Measurements from ENCODE around the gene CYB5R4.
A peak's percentile ranks its signal among the peaks of the same experiment; 100 is the strongest.

CYB5R4 gene

GRCh38 chr6:83859410-83860358, at the start of gene CYB5R4:
CYB5R4 (plus strand) TSS chr6:83859689; CDS start chr6:83859783, 94 bp downstream.
- Histone ChIP-seq H3K4me1 (ENCODE audit: insufficient read depth, low read length) (peaks cover 20% of the 10 kb centered on the region), H3K27me3 (ENCODE audit: insufficient read depth, low read length) (peaks cover 11% of the 10 kb centered on the region), H3K4me3 (ENCODE audit: low read length) (peak within 1 kb of the TSS; percentile 86)

GRCh38 chr6:83812595-83812994, 46.9 kb upstream of the CYB5R4 start:
- Histone ChIP-seq H3K27me3 (ENCODE audit: insufficient read depth, low read length) (peaks cover 11% of the 10 kb centered on the region), H2AFZ (ENCODE audit: low read depth, low read length) (no peak overlapping the region), H3K4me3 (ENCODE audit: low read length) (no peak overlapping the region), H3K4me1 (ENCODE audit: insufficient read depth, low read length) (no peaks in the 10 kb centered on the region), H3K9me3 (ENCODE audit: low read length) (no peaks in the 10 kb centered on the region), H3K36me3 (ENCODE audit: insufficient read depth, low read length) (no peaks in the 10 kb centered on the region)

More at GRCh38 chr6:83859410-83860358, at the start of gene CYB5R4:
- peak within 1 kb of the TSS; percentile 91 for H2AFZ ChIP-seq (ENCODE audit: low read depth, low read length)
- H3K36me3 ChIP-seq (ENCODE audit: insufficient read depth, low read length): peaks cover 5% of the 10 kb centered on the region
- no peaks in the 10 kb centered on the region for H3K9me3 ChIP-seq (ENCODE audit: low read length)

- Histone ChIP-seq H3K4me3 (ENCODE audit: low read length) (no peak overlapping the region), H3K4me1 (ENCODE audit: insufficient read depth, low read length) (no peaks in the 10 kb centered on the region), H3K27me3 (ENCODE audit: insufficient read depth, low read length) (peaks cover 5% of the 10 kb centered on the region), H2AFZ (ENCODE audit: low read depth, low read length) (no peak overlapping the region), H3K36me3 (ENCODE audit: insufficient read depth, low read length) (no peaks in the 10 kb centered on the region), H3K9me3 (ENCODE audit: low read length) (no peaks in the 10 kb centered on the region)
Measured at GRCh38 chr6:83815631-83816272, 43.7 kb upstream of the CYB5R4 start.

GRCh38 chr6:83822629-83823169, 36.8 kb upstream of the CYB5R4 start:
- no peaks in the 10 kb centered on the region for H3K27me3 ChIP-seq (ENCODE audit: insufficient read depth, low read length)
- H3K4me1 ChIP-seq (ENCODE audit: insufficient read depth, low read length): peaks cover 24% of the 10 kb centered on the region
- no peaks in the 10 kb centered on the region for H3K9me3 ChIP-seq (ENCODE audit: low read length)
- H3K36me3 ChIP-seq (ENCODE audit: insufficient read depth, low read length): no peaks in the 10 kb centered on the region
- no peak overlapping the region for H3K4me3 ChIP-seq (ENCODE audit: low read length)
- no peak overlapping the region for H2AFZ ChIP-seq (ENCODE audit: low read depth, low read length)

GRCh38 chr6:83824388-83824801, 35.1 kb upstream of the CYB5R4 start:
- Histone ChIP-seq H3K4me3 (ENCODE audit: low read length) (no peak overlapping the region), H3K4me1 (ENCODE audit: insufficient read depth, low read length) (peaks cover 24% of the 10 kb centered on the region), H3K27me3 (ENCODE audit: insufficient read depth, low read length) (no peaks in the 10 kb centered on the region), H3K9me3 (ENCODE audit: low read length) (no peaks in the 10 kb centered on the region), H2AFZ (ENCODE audit: low read depth, low read length) (no peak overlapping the region), H3K36me3 (ENCODE audit: insufficient read depth, low read length) (no peaks in the 10 kb centered on the region)

- H3K4me3 ChIP-seq (ENCODE audit: low read length): no peak overlapping the region
- H3K4me1 ChIP-seq (ENCODE audit: insufficient read depth, low read length): peaks cover 24% of the 10 kb centered on the region
Measured at GRCh38 chr6:83824831-83825230, 34.7 kb upstream of the CYB5R4 start.

GRCh38 chr6:83827050-83827449, 32.4 kb upstream of the CYB5R4 start:
- no peak overlapping the region for H3K4me3 ChIP-seq (ENCODE audit: low read length)
- no peaks in the 10 kb centered on the region for H3K36me3 ChIP-seq (ENCODE audit: insufficient read depth, low read length)
- no peak overlapping the region for H2AFZ ChIP-seq (ENCODE audit: low read depth, low read length)
- H3K4me1 ChIP-seq (ENCODE audit: insufficient read depth, low read length): peaks cover 24% of the 10 kb centered on the region
- no peaks in the 10 kb centered on the region for H3K27me3 ChIP-seq (ENCODE audit: insufficient read depth, low read length)
- H3K9me3 ChIP-seq (ENCODE audit: low read length): no peaks in the 10 kb centered on the region

More at GRCh38 chr6:83824831-83825230, 34.7 kb upstream of the CYB5R4 start:
- Histone ChIP-seq H3K27me3 (ENCODE audit: insufficient read depth, low read length) (no peaks in the 10 kb centered on the region), H2AFZ (ENCODE audit: low read depth, low read length) (no peak overlapping the region), H3K36me3 (ENCODE audit: insufficient read depth, low read length) (no peaks in the 10 kb centered on the region), H3K9me3 (ENCODE audit: low read length) (no peaks in the 10 kb centered on the region)

GRCh38 chr6:83838727-83839126, 20.8 kb upstream of the CYB5R4 start:
- no peak overlapping the region for H3K4me3 ChIP-seq (ENCODE audit: low read length)
- no peak overlapping the region for H2AFZ ChIP-seq (ENCODE audit: low read depth, low read length)
- H3K36me3 ChIP-seq (ENCODE audit: insufficient read depth, low read length): no peaks in the 10 kb centered on the region
- H3K27me3 ChIP-seq (ENCODE audit: insufficient read depth, low read length): no peaks in the 10 kb centered on the region
- H3K4me1 ChIP-seq (ENCODE audit: insufficient read depth, low read length): peaks cover 15% of the 10 kb centered on the region
- peaks cover 3% of the 10 kb centered on the region for H3K9me3 ChIP-seq (ENCODE audit: low read length)

- Histone ChIP-seq H3K27me3 (ENCODE audit: insufficient read depth, low read length) (peaks cover 27% of the 10 kb centered on the region), H3K36me3 (ENCODE audit: insufficient read depth, low read length) (no peaks in the 10 kb centered on the region), H3K9me3 (ENCODE audit: low read length) (no peaks in the 10 kb centered on the region), H2AFZ (ENCODE audit: low read depth, low read length) (no peak overlapping the region), H3K4me1 (ENCODE audit: insufficient read depth, low read length) (peaks cover 15% of the 10 kb centered on the region), H3K4me3 (ENCODE audit: low read length) (no peak overlapping the region)
Measured at GRCh38 chr6:83844170-83844569, 15.3 kb upstream of the CYB5R4 start.

- Histone ChIP-seq H3K4me3 (ENCODE audit: low read length) (no peak overlapping the region), H2AFZ (ENCODE audit: low read depth, low read length) (no peak overlapping the region), H3K9me3 (ENCODE audit: low read length) (no peaks in the 10 kb centered on the region), H3K36me3 (ENCODE audit: insufficient read depth, low read length) (no peaks in the 10 kb centered on the region), H3K27me3 (ENCODE audit: insufficient read depth, low read length) (peaks cover 33% of the 10 kb centered on the region), H3K4me1 (ENCODE audit: insufficient read depth, low read length) (peaks cover under 1% of the 10 kb centered on the region)
Measured at GRCh38 chr6:83846291-83846690, 13.2 kb upstream of the CYB5R4 start.

- no peaks in the 10 kb centered on the region for H3K9me3 ChIP-seq (ENCODE audit: low read length)
- no peak overlapping the region for H3K4me3 ChIP-seq (ENCODE audit: low read length)
- no peaks in the 10 kb centered on the region for H3K4me1 ChIP-seq (ENCODE audit: insufficient read depth, low read length)
- H2AFZ ChIP-seq (ENCODE audit: low read depth, low read length): no peak overlapping the region
- H3K36me3 ChIP-seq (ENCODE audit: insufficient read depth, low read length): no peaks in the 10 kb centered on the region
- H3K27me3 ChIP-seq (ENCODE audit: insufficient read depth, low read length): peaks cover 40% of the 10 kb centered on the region
Measured at GRCh38 chr6:83847179-83847578, 12.3 kb upstream of the CYB5R4 start.

- Histone ChIP-seq H3K9me3 (ENCODE audit: low read length) (no peaks in the 10 kb centered on the region), H3K4me3 (ENCODE audit: low read length) (no peak overlapping the region), H2AFZ (ENCODE audit: low read depth, low read length) (no peak overlapping the region), H3K27me3 (ENCODE audit: insufficient read depth, low read length) (peaks cover 55% of the 10 kb centered on the region), H3K4me1 (ENCODE audit: insufficient read depth, low read length) (peaks cover 5% of the 10 kb centered on the region), H3K36me3 (ENCODE audit: insufficient read depth, low read length) (no peaks in the 10 kb centered on the region)
Measured at GRCh38 chr6:83849127-83849526, 10.4 kb upstream of the CYB5R4 start.

- Histone ChIP-seq H2AFZ (ENCODE audit: low read depth, low read length) (no peak overlapping the region), H3K27me3 (ENCODE audit: insufficient read depth, low read length) (peaks cover 59% of the 10 kb centered on the region), H3K4me3 (ENCODE audit: low read length) (no peak overlapping the region), H3K4me1 (ENCODE audit: insufficient read depth, low read length) (peaks cover 5% of the 10 kb centered on the region), H3K36me3 (ENCODE audit: insufficient read depth, low read length) (no peaks in the 10 kb centered on the region), H3K9me3 (ENCODE audit: low read length) (no peaks in the 10 kb centered on the region)
Measured at GRCh38 chr6:83849610-83850009, 9.9 kb upstream of the CYB5R4 start.

All from neuron (in vitro differentiated cells).